ENCODE results near the gene RFC5. TPM values are rescaled to one million over a fixed set of nuclear protein-coding genes. Genes with fewer than 3 reads are reported as not detected.

The RFC5 gene
- total and polyA plus RNA-seq, 2 of the 13 experiments (the other 11 are each of a cell fraction or from before 2014, with no cell fraction given): 16.8 to 51.4 TPM

GRCh38 chr12:118016424-118017264 is at the start of gene RFC5 (continued):
- TF ChIP-seq ELK4 (CRISPR knock-in tag; IDR thresholded peaks at IDR 0.05; ENCODE audit: borderline replicate concordance): no peak; the same call in 1 of the 2 replicates
- TF ChIP-seq SMC3 (IDR thresholded peaks at IDR 0.05; ENCODE audit: low read length): no peak
- TF ChIP-seq ZFX (CRISPR knock-in tag; IDR thresholded peaks at IDR 0.05; ENCODE audit: low read depth): peak; percentile 85
- TF ChIP-seq SMYD3 (CRISPR knock-in tag; IDR thresholded peaks at IDR 0.05): no peak
- TF ChIP-seq ZFP37 (CRISPR knock-in tag; IDR thresholded peaks at IDR 0.05; ENCODE audit: borderline replicate concordance): no peak
- TF ChIP-seq GLI4 (CRISPR knock-in tag; IDR thresholded peaks at IDR 0.05; ENCODE audit: borderline replicate concordance): no peak
- peak; percentile 99 for TF ChIP-seq TFDP2 (CRISPR knock-in tag; IDR thresholded peaks at IDR 0.05)
- TF ChIP-seq HDAC2 (CRISPR knock-in tag; IDR thresholded peaks at IDR 0.05): peak; percentile 78
- TF ChIP-seq TBX2 (CRISPR knock-in tag; IDR thresholded peaks at IDR 0.05; ENCODE audit: borderline replicate concordance): peak; percentile 63
- no peak for TF ChIP-seq PRPF4 (IDR thresholded peaks at IDR 0.05; ENCODE audit: low read depth, low read length, poor library complexity, severe bottlenecking)
- TF ChIP-seq HNF4A (CRISPR knock-in tag; IDR thresholded peaks at IDR 0.05): peak; percentile 46
- no peak for TF ChIP-seq ZNF414 (CRISPR knock-in tag; IDR thresholded peaks at IDR 0.05)
- no peak; the same call in 1 of the 2 replicates for TF ChIP-seq TRAFD1 (CRISPR knock-in tag; IDR thresholded peaks at IDR 0.05; ENCODE audit: borderline replicate concordance)
- TF ChIP-seq SAP130 (CRISPR knock-in tag; IDR thresholded peaks at IDR 0.05; ENCODE audit: low read depth): peak; percentile 98
- TF ChIP-seq U2AF1 (optimal IDR thresholded peaks at IDR 0.05; ENCODE audit: low read depth, low read length): no peak
- peak; percentile 96 for TF ChIP-seq ZNF687 (CRISPR knock-in tag; IDR thresholded peaks at IDR 0.05)
- TF ChIP-seq CEBPG (CRISPR knock-in tag; IDR thresholded peaks at IDR 0.05): no peak
- TF ChIP-seq PCBP1 (IDR thresholded peaks at IDR 0.05; ENCODE audit: borderline replicate concordance, low read depth, low read length): no peak
- TF ChIP-seq JARID2 (CRISPR knock-in tag; IDR thresholded peaks at IDR 0.05; ENCODE audit: insufficient replicate concordance): peak; percentile 28
- TF ChIP-seq ZNF484 (CRISPR knock-in tag; IDR thresholded peaks at IDR 0.05; ENCODE audit: borderline replicate concordance, low read depth): no peak
